ENCODE data around the gene PRR14. TPM values are rescaled to one million over a fixed set of nuclear protein-coding genes. Genes with fewer than 3 reads are reported as not detected.
A peak's percentile ranks its signal among the peaks of the same experiment; 100 is the strongest.
"Not testable (repeated sequence)": the region's sequence is repeated elsewhere in the genome, so short reads cannot be mapped to it uniquely, and the experiment has no call there.

PRR14 gene
- total RNA-seq, 1 donor from 2014 or later = 27.3 TPM

GRCh38 chr16:30626236-30626635 lies 24.5 kb upstream of the PRR14 start:
- H3K9ac ChIP-seq (ENCODE audit: low read length) = no peak overlapping the region
- no peak overlapping the region for H3K4me2 ChIP-seq (ENCODE audit: low read length)
- DNase-seq (ENCODE audit: low read depth) = no peak
- Mint-ChIP-seq H3K27me3 (ENCODE audit: low read depth, unreplicated experiment) (peaks cover 15% of the 10 kb centered on the region), H3K4me3 (ENCODE audit: unreplicated experiment) (no peak overlapping the region), H3K36me3 (ENCODE audit: low read depth, unreplicated experiment) (no peaks in the 10 kb centered on the region), H3K27ac (ENCODE audit: unreplicated experiment) (no peak overlapping the region), H3K9me3 (ENCODE audit: unreplicated experiment) (peaks cover 7% of the 10 kb centered on the region), H3K4me1 (ENCODE audit: low read depth, unreplicated experiment) (no peaks in the 10 kb centered on the region)
- H3K27ac ChIP-seq (ENCODE audit: low read depth, low read length) = no peak overlapping the region
- FAIRE-seq = no peak
- TF ChIP-seq CTCF (IDR thresholded peaks at IDR 0.05; ENCODE audit: insufficient read depth, low read depth, low read length) = no peak
- no peak for TF ChIP-seq EZH2 (IDR thresholded peaks at IDR 0.05; ENCODE audit: insufficient read depth, low read length)
- no peaks in the 10 kb centered on the region for H3K27me3 ChIP-seq (ENCODE audit: insufficient read depth, low read length)
- H4K20me1 ChIP-seq (ENCODE audit: insufficient read depth, low read length) = no peaks in the 10 kb centered on the region
- no peak overlapping the region for H2AFZ ChIP-seq (ENCODE audit: low read depth, low read length)
- no peaks in the 10 kb centered on the region for H3K36me3 ChIP-seq (ENCODE audit: insufficient read depth, low read length)
- H3K4me3 ChIP-seq (ENCODE audit: insufficient read depth, low read depth, low read length) = no peak overlapping the region
- H3K79me2 ChIP-seq (ENCODE audit: insufficient read depth, low read length) = no peaks in the 10 kb centered on the region
- H3K4me1 ChIP-seq (ENCODE audit: insufficient read depth, low read length) = no peaks in the 10 kb centered on the region
- no peaks in the 10 kb centered on the region for H3K9me3 ChIP-seq (ENCODE audit: insufficient read depth, low read depth, low read length)

- H3K27ac ChIP-seq (ENCODE audit: low read depth, low read length) = no peak overlapping the region
- TF ChIP-seq EZH2 (IDR thresholded peaks at IDR 0.05; ENCODE audit: insufficient read depth, low read length) (no peak), CTCF (IDR thresholded peaks at IDR 0.05; ENCODE audit: insufficient read depth, low read depth, low read length) (peak; percentile 88)
- no peaks in the 10 kb centered on the region for H3K4me1 ChIP-seq (ENCODE audit: insufficient read depth, low read length)
- no peak overlapping the region for H3K4me3 ChIP-seq (ENCODE audit: insufficient read depth, low read depth, low read length)
- no peaks in the 10 kb centered on the region for H3K36me3 Mint-ChIP-seq (ENCODE audit: low read depth, unreplicated experiment)
- no peaks in the 10 kb centered on the region for H3K79me2 ChIP-seq (ENCODE audit: insufficient read depth, low read length)
- H3K27me3 Mint-ChIP-seq (ENCODE audit: low read depth, unreplicated experiment) = peaks cover 4% of the 10 kb centered on the region
- no peak overlapping the region for H3K4me3 Mint-ChIP-seq (ENCODE audit: unreplicated experiment)
- DNase-seq (ENCODE audit: low read depth) = peak; percentile 22
- peak overlapping the region; percentile 50 for H3K4me2 ChIP-seq (ENCODE audit: low read length)
- no peak overlapping the region for H3K9ac ChIP-seq (ENCODE audit: low read length)
- H3K9me3 Mint-ChIP-seq (ENCODE audit: unreplicated experiment) = peaks cover under 1% of the 10 kb centered on the region
- no peak for FAIRE-seq
- no peaks in the 10 kb centered on the region for H3K36me3 ChIP-seq (ENCODE audit: insufficient read depth, low read length)
- H3K27me3 ChIP-seq (ENCODE audit: insufficient read depth, low read length) = no peaks in the 10 kb centered on the region
- H4K20me1 ChIP-seq (ENCODE audit: insufficient read depth, low read length) = no peaks in the 10 kb centered on the region
- no peaks in the 10 kb centered on the region for H3K4me1 Mint-ChIP-seq (ENCODE audit: low read depth, unreplicated experiment)
- no peak overlapping the region for H3K27ac Mint-ChIP-seq (ENCODE audit: unreplicated experiment)
- peak overlapping the region; percentile 83 for H2AFZ ChIP-seq (ENCODE audit: low read depth, low read length)
- no peaks in the 10 kb centered on the region for H3K9me3 ChIP-seq (ENCODE audit: insufficient read depth, low read depth, low read length)
These were observed 21.9 kb upstream of the PRR14 start for GRCh38 chr16:30628628-30629540.

DNA sequence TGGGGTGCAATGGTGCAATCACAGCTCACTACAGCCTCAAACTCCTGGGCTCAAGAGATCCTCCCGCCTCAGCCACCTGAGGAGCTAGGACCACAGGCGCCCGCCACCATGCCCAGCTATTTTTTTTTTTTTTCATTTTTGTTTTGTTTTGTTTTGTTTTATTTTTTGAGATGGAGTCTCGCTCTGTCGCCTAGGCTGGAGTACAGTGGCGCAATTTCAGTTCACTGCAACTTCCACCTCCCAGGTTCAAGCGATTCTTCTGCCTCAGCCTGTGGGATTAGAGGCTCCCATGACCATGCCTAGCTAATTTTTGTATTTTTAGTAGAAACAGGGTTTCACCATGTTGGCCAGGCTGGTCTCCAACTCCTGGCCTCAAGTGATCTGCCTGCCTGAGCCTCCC lies 18.3 kb upstream of the PRR14 start:
- H3K4me1 ChIP-seq (ENCODE audit: insufficient read depth, low read length); H3K27ac ChIP-seq (ENCODE audit: low read depth, low read length); DNase-seq (ENCODE audit: low read depth); H3K36me3 Mint-ChIP-seq (ENCODE audit: low read depth, unreplicated experiment); H3K27me3 Mint-ChIP-seq (ENCODE audit: low read depth, unreplicated experiment); H3K4me2 ChIP-seq (ENCODE audit: low read length); H3K4me3 ChIP-seq (ENCODE audit: insufficient read depth, low read depth, low read length); FAIRE-seq; H3K27me3 ChIP-seq (ENCODE audit: insufficient read depth, low read length); H3K27ac Mint-ChIP-seq (ENCODE audit: unreplicated experiment); H3K4me3 Mint-ChIP-seq (ENCODE audit: unreplicated experiment); H3K9ac ChIP-seq (ENCODE audit: low read length); H3K4me1 Mint-ChIP-seq (ENCODE audit: low read depth, unreplicated experiment); H4K20me1 ChIP-seq (ENCODE audit: insufficient read depth, low read length); H3K36me3 ChIP-seq (ENCODE audit: insufficient read depth, low read length); H3K9me3 ChIP-seq (ENCODE audit: insufficient read depth, low read depth, low read length); H2AFZ ChIP-seq (ENCODE audit: low read depth, low read length); H3K9me3 Mint-ChIP-seq (ENCODE audit: unreplicated experiment): not testable (repeated sequence)
- peaks cover 11% of the 10 kb centered on the region for H3K79me2 ChIP-seq (ENCODE audit: insufficient read depth, low read length)

Data from astrocyte (in vitro differentiated cells and primary cell).